Measurements from ENCODE around the gene MLX.

DNA sequence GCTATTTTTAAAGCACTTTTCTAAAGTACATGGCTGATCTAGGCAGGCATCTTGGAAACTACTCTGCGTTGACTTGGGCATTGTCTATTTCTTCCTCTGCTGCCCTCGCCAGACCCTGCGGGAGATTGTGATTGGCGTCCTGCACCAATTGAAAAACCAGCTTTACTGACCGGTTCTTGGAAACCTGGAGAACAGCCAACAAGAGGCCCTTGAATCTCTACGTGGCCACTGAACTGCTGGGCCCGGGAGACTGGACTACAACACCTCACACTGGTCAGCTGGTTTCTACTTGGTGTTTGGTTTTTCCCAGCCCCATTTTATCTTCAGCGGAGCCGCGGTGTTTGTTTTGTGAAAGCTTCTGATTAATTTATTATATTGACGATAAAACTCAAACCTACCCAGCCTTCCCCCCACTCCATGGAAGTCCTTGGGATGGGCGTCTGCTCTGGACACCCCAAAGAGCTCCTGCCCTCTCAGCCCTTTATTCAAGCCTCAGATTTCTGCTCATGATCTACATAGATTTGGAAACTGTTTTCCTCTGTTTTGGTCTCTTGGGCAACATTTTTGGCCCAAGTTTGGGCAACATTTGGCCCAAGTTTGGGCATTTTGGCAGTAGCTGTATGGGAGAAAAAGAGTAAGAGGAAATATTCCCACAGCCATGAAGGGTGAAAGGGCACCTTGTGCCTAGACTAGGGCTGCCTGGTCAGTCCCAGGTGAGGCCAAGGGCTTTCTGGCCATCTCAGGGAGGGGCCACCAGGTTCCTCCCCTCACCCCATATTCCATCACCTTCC, 4.7 kb downstream of the MLX start:
- TF ChIP-seq, protein P1, sequence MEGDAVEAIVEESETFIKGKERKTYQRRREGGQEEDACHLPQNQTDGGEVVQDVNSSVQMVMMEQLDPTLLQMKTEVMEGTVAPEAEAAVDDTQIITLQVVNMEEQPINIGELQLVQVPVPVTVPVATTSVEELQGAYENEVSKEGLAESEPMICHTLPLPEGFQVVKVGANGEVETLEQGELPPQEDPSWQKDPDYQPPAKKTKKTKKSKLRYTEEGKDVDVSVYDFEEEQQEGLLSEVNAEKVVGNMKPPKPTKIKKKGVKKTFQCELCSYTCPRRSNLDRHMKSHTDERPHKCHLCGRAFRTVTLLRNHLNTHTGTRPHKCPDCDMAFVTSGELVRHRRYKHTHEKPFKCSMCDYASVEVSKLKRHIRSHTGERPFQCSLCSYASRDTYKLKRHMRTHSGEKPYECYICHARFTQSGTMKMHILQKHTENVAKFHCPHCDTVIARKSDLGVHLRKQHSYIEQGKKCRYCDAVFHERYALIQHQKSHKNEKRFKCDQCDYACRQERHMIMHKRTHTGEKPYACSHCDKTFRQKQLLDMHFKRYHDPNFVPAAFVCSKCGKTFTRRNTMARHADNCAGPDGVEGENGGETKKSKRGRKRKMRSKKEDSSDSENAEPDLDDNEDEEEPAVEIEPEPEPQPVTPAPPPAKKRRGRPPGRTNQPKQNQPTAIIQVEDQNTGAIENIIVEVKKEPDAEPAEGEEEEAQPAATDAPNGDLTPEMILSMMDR (IDR thresholded peaks at IDR 0.05) = no peak
- no peak for TF ChIP-seq POLR2A (IDR thresholded peaks at IDR 0.05)
